GM10847 (cell line): ENCODE data around the gene ACVR2A.

Experiments
- POLR2A ChIP-seq: IDR thresholded peaks from 2 replicates; pipeline ENCODE4 v1.6.1; 2011; ENCODE audit not compliant: insufficient read length; ENCODE audit errors: extremely low read depth

Gene ACVR2A

DNA sequence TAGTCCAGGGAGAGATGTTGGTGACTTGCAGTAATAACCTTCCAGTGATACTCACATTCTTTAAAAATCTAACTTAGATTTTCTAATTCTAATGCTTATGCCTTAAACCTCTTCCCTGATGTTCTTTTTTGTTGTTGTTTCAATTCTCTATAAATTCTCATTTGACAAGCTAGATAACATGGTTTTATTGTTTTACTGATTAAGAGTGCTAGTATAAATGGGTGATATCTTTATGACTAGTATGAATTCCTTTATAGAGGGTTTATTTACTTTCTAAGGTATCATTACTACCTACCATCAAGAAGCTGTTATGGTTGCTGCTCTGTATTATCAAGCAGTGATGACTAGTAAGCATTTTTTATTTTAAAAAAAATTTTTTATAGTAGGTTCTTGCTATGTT lies 35.0 kb downstream of the ACVR2A start:
- no peak for TF ChIP-seq POLR2A

DNA sequence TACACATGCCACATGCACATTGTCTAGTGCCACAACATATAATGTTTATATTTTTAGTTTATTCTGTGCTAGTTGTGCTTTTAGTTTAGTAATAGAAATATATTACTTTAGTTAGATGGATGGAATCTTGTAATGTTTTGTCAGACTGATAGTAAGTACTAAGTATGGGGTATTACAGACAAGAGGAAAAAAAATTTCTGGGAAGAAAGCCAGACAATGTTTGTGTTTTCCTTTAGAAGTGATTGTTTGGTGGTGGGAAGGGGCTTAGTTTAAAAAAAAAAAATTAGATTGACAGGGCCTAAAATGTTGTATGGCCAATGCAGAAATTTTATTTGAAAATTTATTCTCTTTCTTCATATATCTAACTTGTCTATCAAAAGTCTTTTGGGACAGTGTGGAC lies 37.8 kb downstream of the ACVR2A start:
- no peak for TF ChIP-seq POLR2A

DNA sequence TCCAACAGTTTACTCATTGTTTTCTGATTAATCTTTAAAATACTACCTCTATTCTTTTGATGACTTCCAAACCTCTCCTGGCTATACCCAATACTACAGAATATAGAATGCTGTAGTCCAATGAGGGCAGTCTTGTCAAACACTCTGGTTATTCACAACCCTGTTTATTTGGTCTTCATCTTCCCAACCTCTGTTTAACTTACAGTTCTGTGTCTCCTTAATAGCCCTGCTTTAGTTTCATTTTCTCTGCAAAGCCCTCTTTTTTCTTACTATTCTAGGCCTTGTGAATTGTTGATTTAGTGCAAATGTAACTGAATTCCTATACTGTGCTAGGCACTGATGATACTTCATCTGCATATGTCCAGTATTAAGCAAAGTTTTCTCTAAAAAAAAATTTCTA lies 40.0 kb downstream of the ACVR2A start:
- TF ChIP-seq POLR2A: no peak

DNA sequence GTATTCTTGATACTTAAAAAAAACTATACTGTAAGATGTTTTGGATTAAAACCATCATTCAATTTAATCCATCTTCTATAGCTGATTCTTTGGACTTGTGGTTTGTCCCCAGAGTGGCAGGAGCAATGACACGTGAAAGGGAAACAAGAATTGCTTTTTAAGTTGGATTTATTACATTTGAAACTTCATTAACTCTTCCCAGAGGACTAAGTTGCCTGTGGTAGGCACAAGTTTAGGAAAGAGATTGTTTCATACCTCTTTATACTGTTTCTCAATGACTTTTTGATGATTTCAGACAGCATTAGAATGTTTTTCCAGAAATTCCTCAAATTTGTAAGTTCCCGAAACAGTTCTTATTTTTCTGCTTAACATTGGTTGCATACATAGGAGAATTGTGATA lies 41.3 kb downstream of the ACVR2A start:
- TF ChIP-seq POLR2A: no peak

DNA sequence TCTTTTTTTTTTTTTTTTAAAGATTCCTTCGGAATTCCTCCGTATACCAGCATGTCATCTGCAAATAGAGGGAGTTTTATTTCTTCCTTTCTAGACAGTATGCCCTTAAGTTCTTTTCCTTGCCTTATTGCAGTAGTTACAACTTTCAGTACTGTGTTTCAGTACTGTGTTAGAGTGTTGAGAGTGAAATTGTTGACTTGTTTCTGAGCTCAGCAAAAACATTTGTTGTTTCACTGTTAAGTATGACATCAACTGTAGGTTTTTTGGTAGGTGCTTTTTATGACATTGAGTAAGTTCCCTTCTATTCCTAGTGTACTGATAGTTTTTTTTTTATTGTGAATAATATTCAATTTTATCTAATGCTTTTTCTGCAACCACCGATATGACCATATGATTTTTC lies 43.9 kb downstream of the ACVR2A start:
- TF ChIP-seq POLR2A: no peak

DNA sequence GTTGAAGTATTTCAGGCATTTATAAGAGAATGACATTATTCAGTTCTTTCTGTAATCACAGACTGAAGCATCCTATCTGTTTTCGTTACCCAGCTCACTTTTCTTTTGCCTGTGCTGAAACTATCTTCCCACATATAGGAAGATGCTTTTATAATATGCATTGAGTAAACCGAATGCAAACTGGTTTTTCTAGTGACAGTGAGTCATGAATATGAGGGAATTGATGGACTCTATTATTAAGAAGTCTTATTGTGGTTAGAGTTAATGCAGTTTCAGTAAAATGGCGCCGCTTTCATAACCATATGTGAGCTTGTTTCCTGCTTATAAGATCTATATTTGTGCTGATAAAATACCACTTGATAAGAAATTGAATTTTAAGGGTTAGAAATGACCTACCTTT lies 59.2 kb downstream of the ACVR2A start:
- no peak for TF ChIP-seq POLR2A

DNA sequence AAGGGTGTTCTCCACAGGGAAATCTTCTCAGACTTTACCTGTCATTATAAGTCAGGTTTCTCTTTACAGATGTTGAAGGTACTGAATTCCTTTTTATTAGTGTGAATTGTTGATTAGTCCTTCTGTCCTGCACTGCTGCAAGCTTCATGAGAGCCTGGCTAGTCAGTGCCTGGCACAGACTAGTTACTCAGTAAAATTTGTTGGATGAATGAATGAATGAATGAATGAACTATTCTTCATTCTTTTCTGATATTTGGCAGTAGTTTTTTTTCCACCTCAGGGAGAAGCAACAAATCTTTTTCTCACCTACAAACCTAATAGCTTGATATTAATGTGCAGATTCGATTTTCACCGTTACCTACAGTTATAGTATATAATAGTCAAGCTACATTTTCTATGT lies 64.3 kb downstream of the ACVR2A start:
- TF ChIP-seq POLR2A: no peak

DNA sequence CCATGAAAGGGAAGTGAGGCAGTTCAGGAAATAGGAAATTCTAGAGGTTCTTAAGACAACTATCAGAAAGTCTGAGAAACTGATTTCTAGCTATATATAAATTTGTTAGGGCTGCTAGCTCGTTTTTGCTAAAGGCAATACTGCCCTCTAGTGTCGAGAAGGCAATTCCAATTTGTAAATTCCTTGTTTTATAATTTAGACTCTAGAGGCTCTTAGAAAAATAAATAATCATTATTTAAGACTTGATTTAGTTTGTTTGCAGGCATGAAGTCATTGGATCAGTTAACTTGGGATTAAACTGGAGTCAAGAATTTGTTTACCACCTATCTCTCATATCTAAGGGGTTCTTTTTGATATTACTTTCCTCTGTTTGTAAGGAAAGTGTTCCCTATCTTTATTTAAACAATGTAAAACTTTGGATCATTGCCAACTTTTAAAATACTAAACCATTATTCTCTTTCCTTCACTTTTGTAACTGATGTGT lies 66.2 kb downstream of the ACVR2A start:
- TF ChIP-seq POLR2A: no peak

DNA sequence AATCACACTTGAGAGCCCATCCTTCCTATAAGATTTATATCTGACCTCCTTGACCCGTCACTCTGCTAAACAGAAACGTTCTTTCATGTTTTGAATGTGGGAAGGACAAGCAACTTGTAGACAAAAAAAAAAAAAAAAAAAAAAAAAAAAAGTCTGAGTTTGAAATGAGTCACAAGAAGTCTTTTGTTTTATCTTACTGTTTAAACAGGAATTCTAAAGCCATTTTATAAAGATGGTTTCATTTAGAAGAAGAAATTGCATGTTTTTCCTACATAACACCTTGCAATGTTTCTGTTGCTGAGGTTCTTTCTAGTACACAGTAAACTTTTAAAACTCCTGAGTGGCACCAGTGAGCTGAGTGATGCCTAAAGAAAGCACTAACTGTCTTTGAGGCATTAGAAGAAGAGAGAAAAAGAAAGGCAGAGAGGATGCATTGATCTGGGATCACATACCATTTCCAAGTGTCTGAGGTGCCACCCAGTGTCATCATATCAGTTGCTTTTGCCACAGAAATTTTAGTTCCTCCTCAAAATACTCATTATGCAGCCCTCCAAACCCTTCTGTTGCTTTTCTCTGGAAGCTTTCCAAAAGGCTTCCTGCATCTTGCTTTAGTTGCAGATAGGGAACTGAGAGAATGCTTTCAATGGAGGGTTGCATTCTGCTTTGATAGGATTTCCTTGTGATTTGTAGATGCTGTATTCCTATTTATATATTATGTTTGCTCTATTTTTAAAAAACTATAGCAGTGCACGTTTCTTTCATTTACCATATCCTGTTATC lies 69.1 kb downstream of the ACVR2A start:
- no peak for TF ChIP-seq POLR2A

DNA sequence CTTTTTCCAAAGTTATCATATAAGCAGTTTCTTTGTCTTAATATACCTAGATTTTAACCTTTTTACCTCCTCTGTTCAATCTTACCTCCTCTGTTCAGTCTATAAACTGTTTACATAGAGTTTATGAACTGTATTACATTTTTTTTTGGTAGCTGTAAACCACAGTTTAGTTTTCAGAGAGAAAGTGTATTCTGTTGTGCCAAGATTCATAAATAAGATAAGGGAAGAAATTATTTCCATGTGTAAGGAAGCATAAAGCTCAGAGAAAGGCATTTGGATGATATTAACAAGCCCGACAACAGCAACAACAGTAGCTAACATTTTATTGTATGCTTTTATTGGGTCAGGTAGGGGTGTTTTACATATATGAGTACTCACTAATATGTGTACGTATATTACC lies 71.2 kb downstream of the ACVR2A start:
- TF ChIP-seq POLR2A: no peak

DNA sequence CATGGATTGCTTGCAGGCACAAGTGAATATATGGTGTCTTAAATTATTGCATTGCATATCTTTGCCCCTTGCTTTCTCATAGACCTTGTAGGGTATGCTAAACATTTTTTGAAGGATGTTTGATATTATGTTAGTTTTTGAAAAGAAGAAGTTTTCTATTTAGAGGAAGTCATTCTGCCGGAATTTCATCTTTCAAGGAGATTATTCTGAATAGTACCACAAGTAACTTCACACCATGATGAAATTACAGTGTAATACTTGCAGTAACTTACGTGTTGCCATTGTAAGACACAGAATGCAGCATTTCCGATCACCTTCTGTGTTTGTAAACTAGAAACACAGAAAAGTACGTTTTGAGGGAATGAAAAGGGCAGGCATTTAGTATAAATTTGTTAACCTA lies 71.9 kb downstream of the ACVR2A start:
- no peak for TF ChIP-seq POLR2A

DNA sequence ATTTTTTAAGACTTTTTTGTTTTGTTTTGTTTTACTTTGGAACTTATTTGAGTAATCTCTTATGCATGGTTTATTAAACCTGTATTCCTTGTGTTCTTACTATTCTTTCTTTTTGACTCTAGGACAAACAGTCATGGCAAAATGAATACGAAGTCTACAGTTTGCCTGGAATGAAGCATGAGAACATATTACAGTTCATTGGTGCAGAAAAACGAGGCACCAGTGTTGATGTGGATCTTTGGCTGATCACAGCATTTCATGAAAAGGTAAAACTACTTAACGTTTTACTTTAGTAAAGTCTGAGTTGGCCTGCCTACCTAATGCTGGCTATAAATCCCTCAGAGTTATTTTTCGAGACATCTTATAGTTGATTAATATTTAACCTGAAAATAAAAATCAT lies 72.3 kb downstream of the ACVR2A start:
- TF ChIP-seq POLR2A: no peak

DNA sequence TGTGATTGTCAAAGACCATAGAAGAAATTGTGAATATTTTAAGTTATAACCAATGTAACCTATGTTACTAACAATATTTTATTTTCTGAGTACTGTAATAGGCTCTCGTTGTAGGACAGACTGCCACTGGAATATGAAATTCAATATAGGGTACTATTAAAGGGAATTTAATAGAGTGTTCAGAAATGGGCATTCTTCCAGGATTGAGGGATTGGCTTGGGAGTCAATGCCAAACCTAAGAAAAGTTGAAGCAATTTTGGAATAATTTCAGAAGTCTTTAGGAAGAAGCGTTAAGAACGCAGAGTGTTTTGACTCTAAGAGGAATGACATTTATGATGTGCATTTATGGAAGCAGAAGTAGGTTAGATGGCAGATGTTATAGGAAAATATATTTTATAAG lies 79.0 kb downstream of the ACVR2A start:
- TF ChIP-seq POLR2A: no peak

DNA sequence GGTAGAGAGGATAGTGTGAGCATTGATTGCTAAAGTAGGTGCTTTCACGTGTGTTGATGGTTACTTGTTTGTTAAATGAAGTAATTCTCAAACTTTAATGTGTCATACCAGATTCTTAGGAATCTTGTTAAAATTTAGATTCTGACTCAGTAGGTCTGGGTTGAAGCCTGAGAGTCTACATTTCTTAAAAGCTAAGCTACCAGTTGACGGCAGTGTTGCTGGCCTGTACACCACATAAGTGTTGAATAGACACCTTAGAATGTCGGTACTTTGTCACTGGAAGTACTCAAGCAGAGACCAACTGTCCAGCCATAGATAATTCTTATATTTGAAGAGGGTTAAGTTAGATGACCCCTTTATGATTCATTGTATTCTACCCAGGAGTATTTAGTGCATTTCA lies 79.8 kb downstream of the ACVR2A start:
- TF ChIP-seq POLR2A: no peak

DNA sequence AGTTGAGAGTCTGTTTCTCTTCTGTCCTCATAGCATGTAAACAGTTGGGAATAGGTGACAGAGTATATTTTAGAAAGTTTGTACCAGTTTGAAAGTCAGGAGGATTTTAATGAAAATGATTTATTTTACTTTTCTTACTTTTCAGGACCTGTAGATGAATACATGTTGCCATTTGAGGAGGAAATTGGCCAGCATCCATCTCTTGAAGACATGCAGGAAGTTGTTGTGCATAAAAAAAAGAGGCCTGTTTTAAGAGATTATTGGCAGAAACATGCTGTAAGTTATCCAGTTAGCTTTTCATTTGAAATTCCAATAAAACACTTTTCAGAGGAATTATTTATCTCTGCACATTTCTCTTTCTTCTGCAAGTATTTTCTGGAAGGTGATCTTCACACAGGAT lies 81.1 kb downstream of the ACVR2A start:
- TF ChIP-seq POLR2A: no peak

DNA sequence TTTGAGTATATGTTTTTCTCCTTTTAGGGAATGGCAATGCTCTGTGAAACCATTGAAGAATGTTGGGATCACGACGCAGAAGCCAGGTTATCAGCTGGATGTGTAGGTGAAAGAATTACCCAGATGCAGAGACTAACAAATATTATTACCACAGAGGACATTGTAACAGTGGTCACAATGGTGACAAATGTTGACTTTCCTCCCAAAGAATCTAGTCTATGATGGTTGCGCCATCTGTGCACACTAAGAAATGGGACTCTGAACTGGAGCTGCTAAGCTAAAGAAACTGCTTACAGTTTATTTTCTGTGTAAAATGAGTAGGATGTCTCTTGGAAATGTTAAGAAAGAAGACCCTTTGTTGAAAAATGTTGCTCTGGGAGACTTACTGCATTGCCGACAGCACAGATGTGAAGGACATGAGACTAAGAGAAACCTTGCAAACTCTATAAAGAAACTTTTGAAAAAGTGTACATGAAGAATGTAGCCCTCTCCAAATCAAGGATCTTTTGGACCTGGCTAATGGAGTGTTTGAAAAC lies 82.3 kb downstream of the ACVR2A start:
- TF ChIP-seq POLR2A: no peak

DNA sequence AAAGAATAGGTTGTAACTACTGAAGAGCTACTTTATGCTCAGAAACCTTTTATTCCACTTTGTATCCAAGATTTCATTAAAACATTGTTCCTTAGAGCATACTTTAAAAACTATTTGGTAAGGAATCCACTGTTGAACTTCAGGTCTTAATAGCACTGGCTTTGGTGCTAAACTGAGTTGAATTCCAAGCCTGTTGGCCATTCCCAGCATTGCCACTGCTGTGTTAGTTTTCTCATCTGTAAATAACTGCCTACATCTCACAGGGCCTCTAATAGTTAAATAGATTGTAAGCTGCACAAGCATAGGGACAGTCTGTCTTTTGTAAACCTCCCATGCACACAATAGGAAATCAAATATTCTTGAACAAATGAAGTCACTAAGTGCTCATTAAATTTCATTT lies 89.1 kb downstream of the ACVR2A start:
- no peak for TF ChIP-seq POLR2A
